Stomach (tissue), 4 donors: ENCODE results near the gene DHX8.

Experiments used
- CTCF ChIP-seq, 7 experiments: fragments of 450-650 bp in 4 of 7; fragments of 200-600 bp in 3 of 7; sonication (generic) in 3 of 7; IDR thresholded peaks; one replicate each; pipeline ENCODE4 v1.5.1; 2016 to 2019; ENCODE audit warnings: antibody characterized with exemption in 7 of 7, control low read depth in 2 of 7, mild to moderate bottlenecking in 1 of 7
- EP300 ChIP-seq: sonication (generic); formaldehyde crosslinking; IDR thresholded peaks from one replicate; pipeline ENCODE4 v1.6.1; 2017; ENCODE audit warnings: antibody characterized with exemption
- POLR2A ChIP-seq, 4 donors: fragments of 450-650 bp; IDR thresholded peaks; one replicate each; pipeline ENCODE4 v1.6.1; 2016; ENCODE audit warnings: antibody characterized with exemption in 4 of 4, control low read depth in 2 of 4, mild to moderate bottlenecking in 1 of 4, moderate library complexity in 1 of 4
- POLR2AphosphoS5 ChIP-seq, 3 donors: sonication (generic); formaldehyde crosslinking; IDR thresholded peaks; one replicate each; pipeline ENCODE4 v1.6.1; 2016; ENCODE audit warnings: antibody characterized with exemption in 3 of 3

GRCh38 chr17:43490621-43491020 lies 6.8 kb downstream of the DHX8 start:
- TF ChIP-seq CTCF (IDR thresholded peaks at IDR 0.05) (no peak), POLR2A (IDR thresholded peaks at IDR 0.05) (no peak), POLR2AphosphoS5 (IDR thresholded peaks at IDR 0.05) (no peak), EP300 (no peak)
